VCaP (cell line): ENCODE data around the gene DGKG.

ENCODE experiments used
- H3K27ac ChIP-seq: fragments of 450-650 bp; 2 replicates; pipeline ENCODE4 v1.5.1; 2017
- TF ChIP-seq, protein P1 (sequence below): fragments of 450-650 bp; conservative IDR thresholded peaks from 2 replicates; pipeline ENCODE4 v1.5.1; 2017; ENCODE audit warnings: mild to moderate bottlenecking, moderate library complexity

DGKG gene

DNA sequence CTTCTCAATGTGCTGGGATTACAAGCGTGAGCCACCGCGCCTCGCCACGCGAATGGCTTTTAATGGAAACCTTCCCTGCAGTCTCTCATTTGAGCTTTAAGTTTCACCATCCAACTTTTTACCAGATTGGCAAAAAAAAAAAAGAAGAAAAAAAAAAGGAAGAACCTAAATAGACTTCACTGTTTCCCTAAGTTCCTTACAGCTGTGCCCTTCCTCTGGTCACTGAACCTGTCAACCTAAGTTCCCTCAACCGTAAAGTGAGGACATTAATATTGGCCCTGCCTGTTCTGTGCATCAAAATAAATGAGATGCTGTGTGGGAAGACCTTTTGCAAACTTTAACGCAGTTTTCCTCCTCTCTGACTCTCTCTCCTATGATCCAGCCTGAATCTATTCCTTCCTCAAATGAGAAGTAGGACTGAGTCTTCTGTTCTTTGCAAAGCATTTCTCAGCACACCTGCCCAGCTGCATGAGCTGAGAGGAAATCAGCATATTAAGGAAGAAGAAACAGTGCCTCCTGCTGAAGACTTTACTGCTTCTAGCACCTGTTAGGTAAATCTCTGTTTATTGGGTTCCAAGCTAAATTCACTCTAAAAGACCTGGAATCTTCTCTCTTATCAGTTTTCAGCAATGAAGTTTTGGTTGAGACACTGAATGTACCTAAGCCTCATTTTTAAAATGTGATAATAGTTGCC lies 153.6 kb downstream of the DGKG start:
- no peak overlapping the region for H3K27ac ChIP-seq
- TF ChIP-seq, protein P1, sequence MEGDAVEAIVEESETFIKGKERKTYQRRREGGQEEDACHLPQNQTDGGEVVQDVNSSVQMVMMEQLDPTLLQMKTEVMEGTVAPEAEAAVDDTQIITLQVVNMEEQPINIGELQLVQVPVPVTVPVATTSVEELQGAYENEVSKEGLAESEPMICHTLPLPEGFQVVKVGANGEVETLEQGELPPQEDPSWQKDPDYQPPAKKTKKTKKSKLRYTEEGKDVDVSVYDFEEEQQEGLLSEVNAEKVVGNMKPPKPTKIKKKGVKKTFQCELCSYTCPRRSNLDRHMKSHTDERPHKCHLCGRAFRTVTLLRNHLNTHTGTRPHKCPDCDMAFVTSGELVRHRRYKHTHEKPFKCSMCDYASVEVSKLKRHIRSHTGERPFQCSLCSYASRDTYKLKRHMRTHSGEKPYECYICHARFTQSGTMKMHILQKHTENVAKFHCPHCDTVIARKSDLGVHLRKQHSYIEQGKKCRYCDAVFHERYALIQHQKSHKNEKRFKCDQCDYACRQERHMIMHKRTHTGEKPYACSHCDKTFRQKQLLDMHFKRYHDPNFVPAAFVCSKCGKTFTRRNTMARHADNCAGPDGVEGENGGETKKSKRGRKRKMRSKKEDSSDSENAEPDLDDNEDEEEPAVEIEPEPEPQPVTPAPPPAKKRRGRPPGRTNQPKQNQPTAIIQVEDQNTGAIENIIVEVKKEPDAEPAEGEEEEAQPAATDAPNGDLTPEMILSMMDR, result no peak

- TF ChIP-seq, protein P1, result no peak
- H3K27ac ChIP-seq, result no peak overlapping the region
Observed at GRCh38 chr3:186207515-186207914, 154.5 kb downstream of the DGKG start.

- H3K27ac ChIP-seq, result no peak overlapping the region
- TF ChIP-seq, protein P1, result no peak
Observed at GRCh38 chr3:186200726-186201125, 161.3 kb downstream of the DGKG start.

GRCh38 chr3:186198442-186198841 lies 163.6 kb downstream of the DGKG start:
- TF ChIP-seq, protein P1, result no peak
- no peak overlapping the region for H3K27ac ChIP-seq

DNA sequence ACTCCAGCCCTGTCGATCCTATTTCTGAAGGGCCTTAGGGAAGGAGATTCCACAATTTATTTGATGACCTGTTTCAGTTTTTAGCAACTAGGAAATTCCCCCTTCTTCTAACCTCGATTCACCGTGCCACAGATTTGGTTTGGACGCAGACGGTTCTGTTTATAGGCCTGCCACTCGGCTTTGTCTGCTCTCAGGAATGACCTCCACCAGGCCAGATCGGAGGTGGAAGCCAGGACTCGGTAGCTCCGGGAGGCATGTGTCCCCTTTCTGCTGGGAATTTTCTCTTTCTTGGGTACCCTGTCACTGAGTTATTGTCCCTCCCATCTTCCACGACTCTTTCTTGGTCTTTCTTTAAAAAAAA lies 167.6 kb downstream of the DGKG start:
- TF ChIP-seq, protein P1, result no peak
- H3K27ac ChIP-seq, result no peak overlapping the region

GRCh38 chr3:186193534-186194450 lies 168.2 kb downstream of the DGKG start:
- TF ChIP-seq, protein P1, result no peak

GRCh38 chr3:186192823-186193222 lies 169.2 kb downstream of the DGKG start:
- no peak overlapping the region for H3K27ac ChIP-seq
- TF ChIP-seq, protein P1, result no peak

More at GRCh38 chr3:186193534-186194450, 168.2 kb downstream of the DGKG start:
- H3K27ac ChIP-seq, result no peak overlapping the region
